Thymus (tissue), 11 donors: ENCODE measurements around the gene FYCO1. TPM values are rescaled to one million over a fixed set of nuclear protein-coding genes. Genes with fewer than 3 reads are reported as not detected.
"Not testable (repeated sequence)": the region's sequence is repeated elsewhere in the genome, so short reads cannot be mapped to it uniquely, and the experiment has no call there.

Source experiments
- DNase-seq, 9 donors: peaks; one replicate each; pipeline ENCODE4 v3.0.0-alpha.2; 2013; ENCODE audit warnings: low spot score in 9 of 9, low read depth in 6 of 9, missing footprints in 1 of 9
- H3K27ac ChIP-seq, 2 donors: one replicate each; pipeline ENCODE4 v1.5.1; 2013; ENCODE audit warnings: control low read depth in 1 of 2, low read depth in 1 of 2, low read length in 1 of 2, mild to moderate bottlenecking in 1 of 2, moderate library complexity in 1 of 2
- H3K27me3 ChIP-seq, 2 donors: one replicate each; pipeline ENCODE4 v1.5.1; 2013; ENCODE audit warnings: low read length in 1 of 2; ENCODE audit not compliant: control insufficient read depth in 2 of 2, insufficient read depth in 1 of 2
- H3K36me3 ChIP-seq, 2 donors: one replicate each; pipeline ENCODE4 v1.5.1; 2013; ENCODE audit warnings: low read length in 1 of 2, mild to moderate bottlenecking in 1 of 2, moderate library complexity in 1 of 2; ENCODE audit not compliant: control insufficient read depth in 2 of 2, insufficient read depth in 2 of 2
- H3K4me1 ChIP-seq, 2 donors: one replicate each; pipeline ENCODE4 v1.5.1; 2013; ENCODE audit warnings: low read length in 2 of 2; ENCODE audit not compliant: control insufficient read depth in 2 of 2, insufficient read depth in 2 of 2
- H3K4me3 ChIP-seq, 2 donors: one replicate each; pipeline ENCODE4 v1.5.1; 2013; ENCODE audit warnings: low read length in 2 of 2, control low read depth in 1 of 2, mild to moderate bottlenecking in 1 of 2
- H3K9me3 ChIP-seq, 2 donors: one replicate each; pipeline ENCODE4 v1.5.1; 2013; ENCODE audit warnings: low read length in 1 of 2, mild to moderate bottlenecking in 1 of 2; ENCODE audit not compliant: control insufficient read depth in 2 of 2, insufficient read depth in 1 of 2
- WGBS: extraction: QIAGEN DNeasy Blood & Tissue Kit; methylation state at CpG from one replicate; pipeline ENCODE4 v1.1.7; 2013; 5-methylcytosine and 5-hydroxymethylcytosine counted together
- polyA plus RNA-seq: library from polyadenylated mRNA; stranded (reverse); fragments of 200-250 nt; gene quantifications from one replicate; pipeline ENCODE4 v1.2.3, GENCODE V29; 2013
- total RNA-seq: library from RNA; stranded (reverse); fragments of 120-200 nt; gene quantifications from one replicate; pipeline ENCODE4 v1.2.4, GENCODE V29; 2013
- donor health status: healthy.

FYCO1 gene
- total and polyA plus RNA-seq, 2 donors: 7.8 to 8.1 TPM

- peaks cover 0 to 19% of the 10 kb centered on the region in 2 donors for H3K4me1 ChIP-seq
- no peak overlapping the region for H3K27ac ChIP-seq
- WGBS: 74% methylated on average over 2 of the region's 2 CpGs
- H3K27me3 ChIP-seq: no peaks in the 10 kb centered on the region
- no peaks in the 10 kb centered on the region for H3K36me3 ChIP-seq
- no peak overlapping the region for H3K4me3 ChIP-seq
- peaks cover 0 to 2% of the 10 kb centered on the region in 2 donors for H3K9me3 ChIP-seq
- DNase-seq: no peak
Observed at GRCh38 chr3:46017720-46018119, 22.1 kb upstream of the FYCO1 start.

- Histone ChIP-seq H3K27ac (no peak overlapping the region), H3K36me3 (no peaks in the 10 kb centered on the region), H3K27me3 (no peaks in the 10 kb centered on the region), H3K4me3 (no peak overlapping the region), H3K9me3 (no peaks in the 10 kb centered on the region), H3K4me1 (peaks cover 0 to 16% of the 10 kb centered on the region in 2 donors)
- 83% methylated on average over 7 of the region's 7 CpGs for WGBS
- DNase-seq: no peak
Observed at GRCh38 chr3:46013316-46014094, 17.9 kb upstream of the FYCO1 start.

- peaks cover 0 to 16% of the 10 kb centered on the region in 2 donors for H3K4me1 ChIP-seq
- H3K27ac ChIP-seq: no peak overlapping the region
- WGBS: 89% methylated on average over 4 of the region's 4 CpGs
- DNase-seq: no peak
- no peaks in the 10 kb centered on the region for H3K27me3 ChIP-seq
- no peaks in the 10 kb centered on the region for H3K9me3 ChIP-seq
- no peak overlapping the region for H3K4me3 ChIP-seq
- no peaks in the 10 kb centered on the region for H3K36me3 ChIP-seq
Observed at GRCh38 chr3:46012246-46012645, 16.6 kb upstream of the FYCO1 start.

- DNase-seq: no peak
- no peak overlapping the region for H3K27ac ChIP-seq
- no peak overlapping the region for H3K4me3 ChIP-seq
- no peaks in the 10 kb centered on the region for H3K27me3 ChIP-seq
- WGBS: 95% methylated on average over 2 of the region's 2 CpGs
- H3K9me3 ChIP-seq: no peaks in the 10 kb centered on the region
- peaks cover 0 to 9% of the 10 kb centered on the region in 2 donors for H3K4me1 ChIP-seq
- no peaks in the 10 kb centered on the region for H3K36me3 ChIP-seq
Observed at GRCh38 chr3:46010519-46011113, 15.0 kb upstream of the FYCO1 start.

- H3K4me1 ChIP-seq: no peaks in the 10 kb centered on the region
- no peak for DNase-seq
- H3K9me3 ChIP-seq: no peaks in the 10 kb centered on the region
- no peaks in the 10 kb centered on the region for H3K36me3 ChIP-seq
- H3K27ac ChIP-seq: no peak overlapping the region
- H3K4me3 ChIP-seq: no peak overlapping the region
- WGBS: 73% methylated on average over 6 of the region's 6 CpGs
- H3K27me3 ChIP-seq: no peaks in the 10 kb centered on the region
Observed at GRCh38 chr3:46008058-46008457, 12.4 kb upstream of the FYCO1 start.

- H3K27ac ChIP-seq: no peak overlapping the region
- DNase-seq: no peak
- no peaks in the 10 kb centered on the region for H3K27me3 ChIP-seq
- no peaks in the 10 kb centered on the region for H3K9me3 ChIP-seq
- no peaks in the 10 kb centered on the region for H3K36me3 ChIP-seq
- H3K4me1 ChIP-seq: no peaks in the 10 kb centered on the region
- H3K4me3 ChIP-seq: no peak overlapping the region
Observed at GRCh38 chr3:46007280-46007679, 11.7 kb upstream of the FYCO1 start.

- H3K27me3 ChIP-seq: no peaks in the 10 kb centered on the region
- H3K27ac ChIP-seq: no peak overlapping the region
- H3K9me3 ChIP-seq: no peaks in the 10 kb centered on the region
- no peaks in the 10 kb centered on the region for H3K36me3 ChIP-seq
- no peak for DNase-seq
- 92% methylated on average over 5 of the region's 5 CpGs for WGBS
- no peaks in the 10 kb centered on the region for H3K4me1 ChIP-seq
- no peak overlapping the region for H3K4me3 ChIP-seq
Observed at GRCh38 chr3:46006238-46007032, 10.8 kb upstream of the FYCO1 start.

- DNase-seq: not testable (repeated sequence)
Observed at GRCh38 chr3:46003706-46004105, 8.1 kb upstream of the FYCO1 start.

GRCh38 chr3:46001178-46001577 is 5.6 kb upstream of the FYCO1 start:
- Histone ChIP-seq H3K4me1 (peaks cover 6 to 9% of the 10 kb centered on the region in 2 donors), H3K4me3 (no peak overlapping the region), H3K27me3 (no peaks in the 10 kb centered on the region), H3K36me3 (no peaks in the 10 kb centered on the region), H3K9me3 (no peaks in the 10 kb centered on the region), H3K27ac (no peak overlapping the region)
- 93% methylated on average over 2 of the region's 2 CpGs for WGBS
- no peak for DNase-seq

More at GRCh38 chr3:46003706-46004105, 8.1 kb upstream of the FYCO1 start:
- H3K27me3 ChIP-seq, H3K36me3 ChIP-seq, H3K27ac ChIP-seq, H3K9me3 ChIP-seq, H3K4me3 ChIP-seq, H3K4me1 ChIP-seq: not testable (repeated sequence)
